Forelimb muscle (tissue), 1 donor: ENCODE data around the gene POLR2B. TPM values are rescaled to one million over a fixed set of nuclear protein-coding genes. Genes with fewer than 3 reads are reported as not detected.

ENCODE experiments used
- polyA plus RNA-seq: library from polyadenylated mRNA; unstranded; fragments of 120-200 nt; gene quantifications from one replicate; pipeline ENCODE4 v1.2.1, GENCODE V29; 2013; ENCODE audit not compliant: insufficient read length

POLR2B gene
- polyA plus RNA-seq, 1 donor: 74.0 TPM

Other genes starting within 250 kb of the POLR2B start
- gene SPINK2, start 157.2 kb upstream of the POLR2B start, polyA plus RNA-seq: not detected
- gene REST, start 71.0 kb upstream of the POLR2B start, polyA plus RNA-seq: 23.4 TPM
- gene NOA1, start 1.3 kb upstream of the POLR2B start, polyA plus RNA-seq: 21.3 TPM
- 102 TPM for gene IGFBP7, start 131.5 kb downstream of the POLR2B start, polyA plus RNA-seq